Right lung (tissue), 5 donors: ENCODE measurements around the gene RMND1. TPM values are rescaled to one million over a fixed set of nuclear protein-coding genes. Genes with fewer than 3 reads are reported as not detected.
"Not testable (repeated sequence)": the region's sequence is repeated elsewhere in the genome, so short reads cannot be mapped to it uniquely, and the experiment has no call there.

Experiments used
- DNase-seq, 2 donors: peaks; one replicate each; pipeline ENCODE4 v3.0.0-alpha.2; 2013
- polyA plus RNA-seq, 5 donors: library from polyadenylated mRNA; unstranded; fragments of 120-200 nt; gene quantifications; one replicate each; pipeline versions ENCODE4 v1.2.1 to v1.2.3, GENCODE V29; 2013; ENCODE audit warnings: inconsistent platforms in 1 of 5, low replicate concordance in 1 of 5; ENCODE audit not compliant: insufficient read length in 5 of 5, insufficient read depth in 1 of 5

Gene RMND1
- polyA plus RNA-seq, 5 donors: 24.5 to 30.0 (median 27.6) TPM

- no peak for DNase-seq
These were observed 63.7 kb downstream of the RMND1 start for GRCh38 chr6:151388236-151388635.

GRCh38 chr6:151387175-151387970, 64.6 kb downstream of the RMND1 start:
- DNase-seq: no peak

- no peak for DNase-seq
These were observed 66.7 kb downstream of the RMND1 start for GRCh38 chr6:151385177-151385576.

- no peak for DNase-seq
These were observed 67.8 kb downstream of the RMND1 start for GRCh38 chr6:151384151-151384550.

DNA sequence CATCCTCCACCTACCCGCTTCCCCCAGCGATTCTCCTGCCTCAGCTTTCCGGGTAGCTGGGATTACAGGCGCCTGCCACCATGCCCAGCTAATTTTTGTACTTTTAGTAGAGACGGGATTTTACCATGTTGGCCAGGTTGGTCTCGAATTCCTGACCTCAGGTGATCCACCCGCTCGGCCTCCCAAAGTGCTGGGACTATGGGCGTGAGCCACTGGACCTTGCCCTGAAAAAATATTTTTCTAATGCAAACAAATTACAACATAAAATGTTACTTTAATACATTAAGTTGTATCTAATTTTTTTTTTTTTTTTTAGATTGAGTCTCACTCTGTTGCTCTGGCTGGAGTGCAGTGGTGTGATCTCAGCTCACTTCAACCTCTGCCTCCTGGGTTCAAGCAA, 69.3 kb downstream of the RMND1 start:
- not testable (repeated sequence) for DNase-seq

GRCh38 chr6:151381722-151382121, 70.2 kb downstream of the RMND1 start:
- DNase-seq: no peak

GRCh38 chr6:151380848-151381205, 71.1 kb downstream of the RMND1 start:
- DNase-seq: no peak

DNA sequence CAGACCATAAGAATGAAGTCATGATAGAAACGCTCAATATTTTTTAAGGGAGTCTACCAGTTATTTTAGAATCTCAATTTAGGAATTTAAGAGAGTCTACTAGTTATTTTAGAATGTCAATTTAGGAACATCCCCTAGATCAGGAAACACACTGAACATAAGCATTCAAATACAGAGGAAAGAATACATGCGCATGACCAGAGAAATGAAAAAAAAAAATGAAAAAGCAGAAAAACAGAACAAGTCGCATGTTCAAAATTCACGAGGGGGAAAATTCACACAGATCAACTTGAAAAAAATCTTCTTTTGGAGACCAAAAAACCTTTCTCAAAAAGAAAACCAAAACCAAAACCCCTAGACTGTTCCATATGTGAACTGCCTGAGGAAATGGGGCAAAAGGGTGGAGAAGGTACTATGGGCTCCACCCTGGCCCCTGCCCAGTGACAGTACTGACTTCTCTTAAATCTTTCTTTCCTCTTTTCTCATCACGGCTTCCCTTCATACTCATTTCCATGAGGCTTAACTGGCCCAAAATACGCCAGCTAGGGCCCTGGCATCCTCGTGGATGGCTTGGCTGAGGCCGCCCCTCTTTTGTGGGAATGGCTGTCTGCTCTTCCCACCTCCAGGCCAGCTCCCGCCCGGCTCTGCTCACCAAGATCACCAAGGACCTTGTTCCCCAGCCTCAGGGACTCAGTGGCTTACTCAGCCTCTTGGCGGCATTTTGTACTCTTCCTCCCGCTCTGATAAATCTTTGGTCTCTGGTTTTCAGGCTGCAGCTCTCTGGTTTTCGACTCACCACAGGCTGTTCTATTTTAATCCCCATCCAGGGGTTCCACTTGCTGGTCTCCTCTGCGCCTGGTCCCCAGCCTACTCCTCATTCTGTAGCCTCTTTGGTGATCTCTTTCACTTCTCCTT, 71.7 kb downstream of the RMND1 start:
- DNase-seq: no peak

- DNase-seq: no peak
These were observed 74.8 kb downstream of the RMND1 start for GRCh38 chr6:151377095-151377494.

DNA sequence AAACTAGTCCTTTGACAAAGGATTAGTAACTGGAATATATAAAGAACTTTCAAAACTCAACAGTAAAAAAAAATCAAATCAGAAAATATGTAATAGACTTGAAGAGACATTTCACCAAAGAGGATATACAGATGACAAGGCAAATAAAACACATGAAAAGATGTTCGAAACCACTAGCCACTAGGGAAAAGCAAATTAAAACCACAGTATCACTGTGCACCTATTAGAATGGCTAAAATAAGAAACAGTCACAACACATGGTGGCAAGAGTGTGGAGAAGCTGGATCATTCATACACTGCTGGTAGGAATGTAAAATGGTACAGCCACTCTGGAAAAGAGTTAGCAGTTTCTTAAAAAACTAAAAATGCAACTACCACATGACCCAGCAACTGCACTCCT, 75.5 kb downstream of the RMND1 start:
- DNase-seq: no peak

DNA sequence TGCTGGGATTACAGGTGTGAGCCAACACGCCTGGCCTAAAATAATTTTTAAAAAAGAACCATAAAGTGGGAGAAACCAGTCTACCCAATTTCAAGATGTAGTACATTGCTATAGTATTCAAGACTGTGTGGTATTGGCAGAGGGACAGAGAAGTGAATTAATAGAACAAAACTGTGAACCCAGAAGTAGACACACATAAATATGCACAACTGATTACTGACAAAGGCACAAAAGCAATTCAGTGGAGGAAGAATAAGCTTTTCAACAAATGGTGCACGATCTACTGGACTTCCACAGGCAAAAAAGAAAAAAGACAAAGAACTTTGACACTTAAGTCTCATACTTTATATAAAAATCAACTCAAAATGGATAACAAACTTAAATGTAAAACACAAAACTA, 76.1 kb downstream of the RMND1 start:
- DNase-seq: no peak

DNA sequence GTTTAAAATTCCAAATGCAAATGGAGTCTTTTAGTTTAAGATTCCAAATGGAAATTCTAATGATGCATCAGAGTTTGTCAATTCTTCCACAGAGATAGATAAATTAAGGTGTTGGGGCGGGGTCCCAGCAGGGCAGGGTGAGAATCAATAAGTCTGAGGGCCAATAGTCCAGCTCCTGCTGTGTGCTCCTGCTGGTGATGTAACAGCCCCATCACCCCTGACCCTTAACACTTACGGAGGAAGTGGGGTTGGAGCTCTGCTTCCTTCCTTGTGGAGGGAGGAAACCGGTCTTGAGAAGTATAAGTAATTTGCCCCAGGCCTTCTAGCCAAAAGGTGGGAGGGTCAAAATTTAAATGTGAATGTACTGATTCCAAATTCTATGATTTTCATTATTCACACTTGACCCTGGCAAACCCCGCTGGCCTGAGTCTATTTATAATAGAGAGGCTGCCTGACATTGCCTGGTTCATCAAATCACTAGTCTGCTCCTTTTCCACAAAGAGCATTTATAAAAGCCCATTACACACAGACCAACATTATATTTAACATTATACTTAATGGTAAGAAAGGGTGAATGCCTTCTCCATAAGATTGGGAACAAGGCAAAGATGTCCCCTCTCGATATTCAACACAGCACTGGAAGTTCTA, 77.8 kb downstream of the RMND1 start:
- DNase-seq: no peak

DNA sequence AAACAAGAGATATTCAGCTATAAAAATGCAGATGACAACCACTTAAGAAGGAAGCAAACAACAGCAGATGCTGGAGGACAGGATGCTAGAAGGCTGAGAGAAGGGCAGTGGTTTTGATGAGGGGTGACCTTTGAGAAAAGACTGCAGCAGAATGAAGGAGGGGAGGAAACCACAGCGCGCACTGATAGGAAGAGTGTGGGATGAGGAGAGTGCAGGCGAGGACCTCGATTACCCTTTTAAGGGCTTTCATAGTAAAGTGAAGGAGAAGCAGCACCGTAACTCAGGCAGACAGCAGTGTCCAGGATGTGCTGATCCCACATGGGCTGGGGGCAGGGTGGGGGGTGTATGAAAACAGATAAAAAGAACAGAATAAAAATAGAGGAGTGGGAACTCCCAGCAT, 79.8 kb downstream of the RMND1 start:
- DNase-seq: no peak

GRCh38 chr6:151370509-151371078, 81.3 kb downstream of the RMND1 start:
- DNase-seq: no peak

- no peak for DNase-seq
These were observed 86.7 kb downstream of the RMND1 start for GRCh38 chr6:151365233-151365632.

DNA sequence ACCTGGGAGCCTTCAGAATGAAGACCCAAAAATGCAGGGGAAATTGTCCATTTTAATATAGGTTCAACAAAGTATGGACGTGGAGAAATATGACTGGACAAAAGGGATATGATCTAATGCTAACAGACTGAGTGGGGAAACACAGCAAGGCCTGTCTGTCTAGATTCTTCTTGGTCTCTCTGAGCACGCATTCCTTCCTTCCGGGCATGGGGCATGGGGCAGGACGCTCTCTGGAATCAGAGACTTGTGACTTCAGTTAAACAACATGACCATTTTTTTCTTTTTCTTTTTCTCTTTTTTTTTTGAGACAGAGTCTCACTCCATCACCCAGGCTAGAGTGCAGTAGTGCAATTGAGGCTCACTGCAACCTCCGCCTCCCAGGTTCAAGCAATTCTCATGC, 92.4 kb downstream of the RMND1 start:
- DNase-seq: no peak

- DNase-seq: no peak
These were observed 93.5 kb downstream of the RMND1 start for GRCh38 chr6:151358475-151358874.

DNA sequence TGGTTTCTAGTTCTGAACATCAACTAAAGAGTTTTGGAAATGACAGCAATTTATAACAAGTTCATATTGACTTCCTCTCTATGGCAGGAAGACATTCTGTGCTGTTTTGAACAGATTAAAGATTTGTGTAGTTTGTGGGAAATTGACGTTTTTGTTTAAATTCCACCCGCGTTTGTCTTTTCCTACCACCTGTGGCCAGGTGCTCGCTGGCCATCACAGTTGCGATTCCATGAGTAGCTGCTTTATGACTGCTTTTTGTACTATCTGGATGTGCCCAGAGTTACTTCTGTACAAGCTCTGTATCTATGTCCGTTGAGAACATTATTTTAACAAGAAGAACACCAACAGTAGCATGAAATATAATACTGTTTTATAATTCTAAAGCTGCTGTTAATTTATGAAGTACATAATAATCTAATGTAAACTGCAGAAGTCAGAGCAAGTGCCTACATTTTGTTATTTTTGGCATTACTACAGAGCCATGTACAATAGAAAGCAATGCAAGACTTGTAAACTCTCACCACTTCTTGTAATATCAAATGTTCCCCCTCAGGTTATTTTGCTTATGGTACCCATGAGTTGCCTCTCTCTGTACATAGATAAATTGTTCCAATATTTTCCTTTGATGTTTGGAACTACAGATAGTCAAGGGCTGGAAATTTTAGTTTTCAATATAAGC, 94.0 kb downstream of the RMND1 start:
- DNase-seq: no peak

- DNase-seq: not testable (repeated sequence)
These were observed 94.9 kb downstream of the RMND1 start for GRCh38 chr6:151356983-151357382.
